Fibroblast of lung (primary cell): ENCODE data around the gene COMMD7. TPM values are rescaled to one million over a fixed set of nuclear protein-coding genes. Genes with fewer than 3 reads are reported as not detected.

ENCODE experiments used
- polyA plus RNA-seq, 2 donors: library from polyadenylated mRNA; depleted of rRNA in 1 of 2; stranded (reverse) in 1 of 2; unstranded in 1 of 2; fragments of >200 nt; gene quantifications; 2 replicates each; pipeline ENCODE4 v1.2.1, GENCODE V29; 2011 to 2012; ENCODE audit warnings: missing spikeins in 1 of 2
- total RNA-seq: library from RNA; depleted of rRNA; stranded (reverse); fragments of >200 nt; gene quantifications from 2 replicates; pipeline ENCODE4 v1.2.1, GENCODE V29; 2014

Gene COMMD7
- total and polyA plus RNA-seq, 2 donors (not counting 1 experiment from before 2014, with no cell fraction given): 39.6 to 68.5 TPM

Other genes with a start within 250 kb of the COMMD7 start
- 1.5 and 4.0 TPM in 2 replicates for gene NOL4L, start 158.1 kb downstream of the COMMD7 start, total RNA-seq
- 3.2 and 3.5 TPM in 2 replicates for gene NOL4L, start 158.1 kb downstream of the COMMD7 start, polyA plus RNA-seq
- gene C20orf203, start 69.5 kb downstream of the COMMD7 start, total RNA-seq: under 0.01 TPM in 2 replicates
- 0.03 TPM in 1 of 2 replicates, not detected in the other for gene C20orf203, start 69.5 kb downstream of the COMMD7 start, polyA plus RNA-seq
- 1.5 and 3.1 TPM in 2 replicates for gene DNMT3B, start 18.9 kb upstream of the COMMD7 start, total RNA-seq
- gene DNMT3B, start 18.9 kb upstream of the COMMD7 start, polyA plus RNA-seq: 1.1 and 1.6 TPM in 2 replicates
- 57.8 and 67.9 TPM in 2 replicates for gene MAPRE1, start 76.5 kb upstream of the COMMD7 start, total RNA-seq
- 130 and 148 TPM in 2 replicates for gene MAPRE1, start 76.5 kb upstream of the COMMD7 start, polyA plus RNA-seq
- under 0.01 and 0.26 TPM in 2 replicates for gene EFCAB8, start 115.5 kb upstream of the COMMD7 start, total RNA-seq
- gene EFCAB8, start 115.5 kb upstream of the COMMD7 start, polyA plus RNA-seq: not detected in 2 replicates